Caco-2 (cell line): ENCODE data around the gene DNAJB14. TPM values are rescaled to one million over a fixed set of nuclear protein-coding genes. Genes with fewer than 3 reads are reported as not detected.

Experiments
- BruUV-seq: library from RNA; stranded (reverse); fragments of 400-500 nt; replicated peaks from 2 replicates; lab custom pipeline; 2021; lab: Mats Ljungman, UMichigan
- CTCF ChIA-PET: fragments of 300-600 bp; sonication (Branson Sonifier 250); formaldehyde crosslinking; loops from one replicate; lab custom pipeline; 2022; ENCODE audit warnings: antibody characterized with exemption; lab: Charles Lee
- POLR2A ChIA-PET: fragments of 300-600 bp; sonication (Branson Sonifier 250); formaldehyde crosslinking; loops from one replicate; lab custom pipeline; 2022; ENCODE audit warnings: antibody characterized with exemption; lab: Charles Lee
- DNase-seq, 2 experiments: peaks; one replicate each; pipeline versions ENCODE4 v3.0.0 to v3.0.0-alpha.2; 2020 to 2022
- H3K27me3 ChIP-seq: replicated peaks from 2 replicates; pipeline ENCODE4 v1.6.0; 2011; ENCODE audit warnings: low read length; ENCODE audit not compliant: control insufficient read depth, insufficient read depth
- H3K36me3 ChIP-seq: 2 replicates; pipeline ENCODE4 v1.5.1; 2011; ENCODE audit warnings: low read length; ENCODE audit not compliant: control insufficient read depth, insufficient read depth
- H3K4me1 ChIP-seq: fragments of 250-450 bp; sonication (Bioruptor Pico); 2 replicates; pipeline ENCODE4 v1.5.1; 2020; ENCODE audit warnings: mild to moderate bottlenecking
- H3K4me3 ChIP-seq: 2 replicates; pipeline ENCODE4 v1.5.1; 2011; ENCODE audit warnings: low read depth, mild to moderate bottlenecking, control low read depth, low read length
- H3K9me3 ChIP-seq: fragments of 250-450 bp; sonication (Bioruptor Pico); 2 replicates; pipeline ENCODE4 v1.5.1; 2020; ENCODE audit warnings: mild to moderate bottlenecking, moderate library complexity
- H3K27ac Mint-ChIP-seq: one replicate; pipeline ENCODE4 v1.8.0; 2022; ENCODE audit warnings: mixed read lengths; ENCODE audit not compliant: unreplicated experiment
- H3K27me3 Mint-ChIP-seq: one replicate; pipeline ENCODE4 v1.8.0; 2022; ENCODE audit warnings: mixed read lengths; ENCODE audit not compliant: insufficient read depth, unreplicated experiment
- H3K36me3 Mint-ChIP-seq: one replicate; pipeline ENCODE4 v1.8.0; 2022; ENCODE audit warnings: mild to moderate bottlenecking, mixed read lengths; ENCODE audit not compliant: insufficient read depth, unreplicated experiment
- H3K4me1 Mint-ChIP-seq: one replicate; pipeline ENCODE4 v1.8.0; 2022; ENCODE audit warnings: low read depth, mixed read lengths; ENCODE audit not compliant: unreplicated experiment
- H3K4me3 Mint-ChIP-seq: one replicate; pipeline ENCODE4 v1.8.0; 2022; ENCODE audit warnings: mild to moderate bottlenecking, moderate library complexity, mixed read lengths; ENCODE audit not compliant: unreplicated experiment
- H3K9me3 Mint-ChIP-seq: one replicate; pipeline ENCODE4 v1.8.0; 2022; ENCODE audit warnings: mixed read lengths; ENCODE audit not compliant: unreplicated experiment
- intact Hi-C: fragments of 100-400 bp; cut with micrococcal nuclease; formaldehyde crosslinking; loops from one replicate; pipeline ENCODE4 v1.10.0; 2022; ENCODE audit not compliant: unreplicated experiment
- total RNA-seq: library from RNA; stranded (reverse); gene quantifications from 2 replicates; pipeline ENCODE4 v1.2.3, GENCODE V29; 2022
- TF ChIP-seq, protein P1 (sequence below), 2 experiments: fragments of 200-600 bp in 1 of 2; IDR thresholded peaks; 1 replicate in 1 of 2; 2 replicates in 1 of 2; pipeline versions ENCODE4 v1.5.1 to v1.8.0; 2011 to 2022; ENCODE audit warnings: antibody characterized with exemption in 1 of 2, control low read depth in 1 of 2, inconsistent platforms in 1 of 2, low read depth in 1 of 2, low read length in 1 of 2, mild to moderate bottlenecking in 1 of 2, moderate library complexity in 1 of 2; ENCODE audit not compliant: insufficient read depth in 1 of 2, severe bottlenecking in 1 of 2, unreplicated experiment in 1 of 2

The DNAJB14 gene
- total RNA-seq, 1 experiment from 2014 or later, result 37.3 TPM

DNA sequence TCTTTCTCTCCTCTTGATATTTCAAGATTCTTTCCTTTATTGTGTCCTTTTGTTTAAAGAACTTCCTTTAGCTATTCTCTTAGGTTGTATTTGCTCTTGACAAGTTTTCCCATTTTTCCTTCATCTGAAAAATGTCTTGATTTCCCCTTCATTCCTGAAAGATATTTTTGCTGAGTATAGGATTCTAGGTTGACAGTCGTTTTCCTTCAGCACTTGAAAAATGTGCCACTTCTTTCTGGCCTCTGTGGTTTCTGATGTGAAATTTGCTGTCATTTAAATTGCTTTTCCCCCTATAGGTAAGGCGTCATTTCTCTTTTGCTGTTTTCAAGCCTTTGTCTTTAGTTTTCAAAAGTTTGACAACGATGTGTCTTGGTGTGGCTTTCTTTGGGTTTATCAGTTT, 28.8 kb downstream of the DNAJB14 start:
- Mint-ChIP-seq H3K4me3 (no peak overlapping the region), H3K9me3 (no peaks in the 10 kb centered on the region), H3K27ac (no peak overlapping the region), H3K4me1 (no peaks in the 10 kb centered on the region), H3K36me3 (peaks cover 13% of the 10 kb centered on the region), H3K27me3 (no peaks in the 10 kb centered on the region)
- intact Hi-C loops, result no loop called here
- DNase-seq, result no peak
- CTCF ChIA-PET, result no interaction called here
- Histone ChIP-seq H3K4me1 (no peaks in the 10 kb centered on the region), H3K4me3 (no peak overlapping the region), H3K9me3 (no peaks in the 10 kb centered on the region), H3K36me3 (no peaks in the 10 kb centered on the region), H3K27me3 (no peaks in the 10 kb centered on the region)
- BruUV-seq, result no TSS peak
- POLR2A ChIA-PET, result no interaction called here
- TF ChIP-seq, protein P1, sequence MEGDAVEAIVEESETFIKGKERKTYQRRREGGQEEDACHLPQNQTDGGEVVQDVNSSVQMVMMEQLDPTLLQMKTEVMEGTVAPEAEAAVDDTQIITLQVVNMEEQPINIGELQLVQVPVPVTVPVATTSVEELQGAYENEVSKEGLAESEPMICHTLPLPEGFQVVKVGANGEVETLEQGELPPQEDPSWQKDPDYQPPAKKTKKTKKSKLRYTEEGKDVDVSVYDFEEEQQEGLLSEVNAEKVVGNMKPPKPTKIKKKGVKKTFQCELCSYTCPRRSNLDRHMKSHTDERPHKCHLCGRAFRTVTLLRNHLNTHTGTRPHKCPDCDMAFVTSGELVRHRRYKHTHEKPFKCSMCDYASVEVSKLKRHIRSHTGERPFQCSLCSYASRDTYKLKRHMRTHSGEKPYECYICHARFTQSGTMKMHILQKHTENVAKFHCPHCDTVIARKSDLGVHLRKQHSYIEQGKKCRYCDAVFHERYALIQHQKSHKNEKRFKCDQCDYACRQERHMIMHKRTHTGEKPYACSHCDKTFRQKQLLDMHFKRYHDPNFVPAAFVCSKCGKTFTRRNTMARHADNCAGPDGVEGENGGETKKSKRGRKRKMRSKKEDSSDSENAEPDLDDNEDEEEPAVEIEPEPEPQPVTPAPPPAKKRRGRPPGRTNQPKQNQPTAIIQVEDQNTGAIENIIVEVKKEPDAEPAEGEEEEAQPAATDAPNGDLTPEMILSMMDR (IDR thresholded peaks at IDR 0.05; ENCODE audit: insufficient read depth in 1 of 2, low read depth in 1 of 2, low read length in 1 of 2, severe bottlenecking in 1 of 2, unreplicated experiment in 1 of 2), result no peak

GRCh38 chr4:99915449-99915848, 31.0 kb downstream of the DNAJB14 start:
- Histone ChIP-seq H3K9me3 (no peaks in the 10 kb centered on the region), H3K27me3 (no peaks in the 10 kb centered on the region), H3K4me3 (no peak overlapping the region), H3K4me1 (no peaks in the 10 kb centered on the region), H3K36me3 (no peaks in the 10 kb centered on the region)
- H3K27me3 Mint-ChIP-seq, result no peaks in the 10 kb centered on the region
- CTCF ChIA-PET, result no interaction called here
- no peaks in the 10 kb centered on the region for H3K9me3 Mint-ChIP-seq
- BruUV-seq, result no TSS peak
- H3K4me3 Mint-ChIP-seq, result no peak overlapping the region
- no peak overlapping the region for H3K27ac Mint-ChIP-seq
- H3K4me1 Mint-ChIP-seq, result no peaks in the 10 kb centered on the region
- peaks cover 13% of the 10 kb centered on the region for H3K36me3 Mint-ChIP-seq
- POLR2A ChIA-PET, result no interaction called here
- DNase-seq, result no peak
- TF ChIP-seq, protein P1 (IDR thresholded peaks at IDR 0.05; ENCODE audit: insufficient read depth in 1 of 2, low read depth in 1 of 2, low read length in 1 of 2, severe bottlenecking in 1 of 2, unreplicated experiment in 1 of 2), result no peak
- intact Hi-C loops, result no loop called here

- BruUV-seq, result no TSS peak
- H3K9me3 Mint-ChIP-seq, result no peaks in the 10 kb centered on the region
Measured at GRCh38 chr4:99894998-99895397, 51.4 kb downstream of the DNAJB14 start.

More at GRCh38 chr4:99894998-99895397, 51.4 kb downstream of the DNAJB14 start:
- peaks cover 22% of the 10 kb centered on the region for H3K36me3 Mint-ChIP-seq
- H3K4me1 Mint-ChIP-seq, result peaks cover 7% of the 10 kb centered on the region
- H3K27me3 Mint-ChIP-seq, result no peaks in the 10 kb centered on the region
- TF ChIP-seq, protein P1 (IDR thresholded peaks at IDR 0.05; ENCODE audit: insufficient read depth in 1 of 2, low read depth in 1 of 2, low read length in 1 of 2, severe bottlenecking in 1 of 2, unreplicated experiment in 1 of 2), result no peak
- CTCF ChIA-PET, result interaction anchor here (0.9 to 1.4 kb wide), 4 partner anchors 10 to 55 kb away, joined by 3 to 8 read pairs (median 3); partner anchors contain the start of gene H2AZ1
- POLR2A ChIA-PET, result interaction anchor here (1.1 kb wide), 2 partner anchors 52 to 55 kb away, joined by 3 to 7 read pairs; partner anchors contain the start of genes DNAJB14 and H2AZ1
- peaks cover 10% of the 10 kb centered on the region; the same call in 1 of the 2 replicates for H3K4me1 ChIP-seq
- no peaks in the 10 kb centered on the region for H3K36me3 ChIP-seq
- intact Hi-C loops, result loop anchor here (1.0 kb wide), 1 partner anchor 54 kb away; no protein-coding TSS in a partner anchor
- no peaks in the 10 kb centered on the region for H3K9me3 ChIP-seq
- no peak for DNase-seq
- no peaks in the 10 kb centered on the region for H3K27me3 ChIP-seq
- peak overlapping the region; percentile 4; the same call in 1 of the 2 replicates for H3K4me3 ChIP-seq
- H3K4me3 Mint-ChIP-seq, result peak overlapping the region; percentile 96
- peak overlapping the region; percentile 96 for H3K27ac Mint-ChIP-seq
